ENCODE data around the gene CXorf65. TPM values are rescaled to one million over a fixed set of nuclear protein-coding genes. Genes with fewer than 3 reads are reported as not detected.

The CXorf65 gene
- total RNA-seq, result 100 to 1,000 TPM in 1 of 3 donors, 10 to 100 TPM in 2; 55.8 to 117 (median 92.8) TPM
- total RNA-seq (2013), result 21.3 TPM

- H3K4me1 Mint-ChIP-seq, result peaks cover 68 to 84% of the 10 kb centered on the region in 2 donors
- no peak for TF ChIP-seq CTCF (IDR thresholded peaks at IDR 0.05)
- Histone ChIP-seq H3K27ac (ENCODE audit: low read length) (peak within 1 kb of the TSS; percentile 100), H3K36me3 (ENCODE audit: control insufficient read depth, insufficient read depth, low read length) (peaks cover 29% of the 10 kb centered on the region), H3K4me1 (ENCODE audit: control insufficient read depth, insufficient read depth, low read length) (peaks cover 90% of the 10 kb centered on the region), H3K27me3 (ENCODE audit: control insufficient read depth, insufficient read depth, low read length) (no peaks in the 10 kb centered on the region), H3K4me3 (ENCODE audit: low read length) (no peak within 1 kb of the TSS), H3K9me3 (ENCODE audit: control insufficient read depth, insufficient read depth, low read length) (no peaks in the 10 kb centered on the region)
- WGBS (ENCODE audit: insufficient coverage), result 100% methylated on average over 1 of the region's 1 CpG
- DNase-seq (peak in 1 of 2 donors; percentile 48), ATAC-seq (peak in 2 of 3 donors; percentile 8 to 37)
- H3K27ac Mint-ChIP-seq, result peak within 1 kb of the TSS; percentile 97 to 99
- no peaks in the 10 kb centered on the region for H3K9me3 Mint-ChIP-seq
- intact Hi-C loops (cut with micrococcal nuclease), result loop anchor here (10.0 kb wide), 1 partner anchor 428 kb away; the partner anchor contains the start of gene OGT
- peak within 1 kb of the TSS; percentile 84 for H3K4me3 Mint-ChIP-seq
- peaks cover 0 to 2% of the 10 kb centered on the region in 2 donors for H3K27me3 Mint-ChIP-seq (ENCODE audit: low read depth in 2 of 2)
- peaks cover 5% of the 10 kb centered on the region for H3K36me3 Mint-ChIP-seq
These were observed at the start of gene CXorf65 for GRCh38 chrX:71106427-71106826. Gene CXorf65 (minus strand): TSS chrX:71106740. CDS start chrX:71106556, 184 bp downstream.

- TF ChIP-seq CTCF (IDR thresholded peaks at IDR 0.05), result no peak
- no peaks in the 10 kb centered on the region for H3K27me3 ChIP-seq (ENCODE audit: control insufficient read depth, insufficient read depth, low read length)
- Mint-ChIP-seq H3K36me3 (no peaks in the 10 kb centered on the region), H3K4me3 (no peak overlapping the region), H3K27ac (no peak overlapping the region), H3K9me3 (no peaks in the 10 kb centered on the region), H3K27me3 (ENCODE audit: low read depth in 2 of 2) (no peaks in the 10 kb centered on the region), H3K4me1 (peaks cover 0 to 8% of the 10 kb centered on the region in 2 donors)
- 69% methylated on average over 3 of the region's 3 CpGs for WGBS (ENCODE audit: insufficient coverage)
- intact Hi-C loops (cut with micrococcal nuclease), result no loop called here
- H3K36me3 ChIP-seq (ENCODE audit: control insufficient read depth, insufficient read depth, low read length), result no peaks in the 10 kb centered on the region
- ATAC-seq (no peak), DNase-seq (no peak)
- no peaks in the 10 kb centered on the region for H3K9me3 ChIP-seq (ENCODE audit: control insufficient read depth, insufficient read depth, low read length)
- peaks cover 2% of the 10 kb centered on the region for H3K4me1 ChIP-seq (ENCODE audit: control insufficient read depth, insufficient read depth, low read length)
- H3K4me3 ChIP-seq (ENCODE audit: low read length), result no peak overlapping the region
- no peak overlapping the region for H3K27ac ChIP-seq (ENCODE audit: low read length)
These were observed 48.1 kb upstream of the CXorf65 start for GRCh38 chrX:71154641-71155040.

GRCh38 chrX:71154196-71154595 lies 47.7 kb upstream of the CXorf65 start:
- Histone ChIP-seq H3K27ac (ENCODE audit: low read length) (no peak overlapping the region), H3K27me3 (ENCODE audit: control insufficient read depth, insufficient read depth, low read length) (no peaks in the 10 kb centered on the region), H3K36me3 (ENCODE audit: control insufficient read depth, insufficient read depth, low read length) (no peaks in the 10 kb centered on the region), H3K4me1 (ENCODE audit: control insufficient read depth, insufficient read depth, low read length) (peaks cover 2% of the 10 kb centered on the region), H3K9me3 (ENCODE audit: control insufficient read depth, insufficient read depth, low read length) (no peaks in the 10 kb centered on the region), H3K4me3 (ENCODE audit: low read length) (no peak overlapping the region)
- intact Hi-C loops (cut with micrococcal nuclease), result no loop called here
- Mint-ChIP-seq H3K27me3 (ENCODE audit: low read depth in 2 of 2) (no peaks in the 10 kb centered on the region), H3K4me3 (no peak overlapping the region), H3K27ac (no peak overlapping the region), H3K4me1 (peaks cover 0 to 8% of the 10 kb centered on the region in 2 donors), H3K36me3 (no peaks in the 10 kb centered on the region), H3K9me3 (no peaks in the 10 kb centered on the region)
- ATAC-seq (no peak), DNase-seq (no peak)
- WGBS (ENCODE audit: insufficient coverage), result 98% methylated on average over 6 of the region's 7 CpGs
- TF ChIP-seq CTCF (IDR thresholded peaks at IDR 0.05), result no peak

- Mint-ChIP-seq H3K9me3 (no peaks in the 10 kb centered on the region), H3K27ac (no peak overlapping the region), H3K27me3 (ENCODE audit: low read depth in 2 of 2) (no peaks in the 10 kb centered on the region), H3K4me1 (peaks cover 0 to 10% of the 10 kb centered on the region in 2 donors), H3K4me3 (no peak overlapping the region), H3K36me3 (no peaks in the 10 kb centered on the region)
- TF ChIP-seq CTCF (IDR thresholded peaks at IDR 0.05), result no peak
- DNase-seq (no peak), ATAC-seq (no peak)
- no peaks in the 10 kb centered on the region for H3K9me3 ChIP-seq (ENCODE audit: control insufficient read depth, insufficient read depth, low read length)
- no peak overlapping the region for H3K27ac ChIP-seq (ENCODE audit: low read length)
- H3K36me3 ChIP-seq (ENCODE audit: control insufficient read depth, insufficient read depth, low read length), result no peaks in the 10 kb centered on the region
- intact Hi-C loops (cut with micrococcal nuclease), result no loop called here
- WGBS (ENCODE audit: insufficient coverage), result 97% methylated on average over 7 of the region's 7 CpGs
- peaks cover 2% of the 10 kb centered on the region for H3K4me1 ChIP-seq (ENCODE audit: control insufficient read depth, insufficient read depth, low read length)
- H3K4me3 ChIP-seq (ENCODE audit: low read length), result no peak overlapping the region
- H3K27me3 ChIP-seq (ENCODE audit: control insufficient read depth, insufficient read depth, low read length), result no peaks in the 10 kb centered on the region
These were observed 44.8 kb upstream of the CXorf65 start for GRCh38 chrX:71151366-71151765.
